IPS-11a (cell line): ENCODE data around the gene LCLAT1.

ENCODE experiments used
- H3K4me3 ChIP-seq: one replicate; pipeline ENCODE4 v1.5.1; 2013; ENCODE audit warnings: low read depth, low read length, control low read depth

The LCLAT1 gene

DNA sequence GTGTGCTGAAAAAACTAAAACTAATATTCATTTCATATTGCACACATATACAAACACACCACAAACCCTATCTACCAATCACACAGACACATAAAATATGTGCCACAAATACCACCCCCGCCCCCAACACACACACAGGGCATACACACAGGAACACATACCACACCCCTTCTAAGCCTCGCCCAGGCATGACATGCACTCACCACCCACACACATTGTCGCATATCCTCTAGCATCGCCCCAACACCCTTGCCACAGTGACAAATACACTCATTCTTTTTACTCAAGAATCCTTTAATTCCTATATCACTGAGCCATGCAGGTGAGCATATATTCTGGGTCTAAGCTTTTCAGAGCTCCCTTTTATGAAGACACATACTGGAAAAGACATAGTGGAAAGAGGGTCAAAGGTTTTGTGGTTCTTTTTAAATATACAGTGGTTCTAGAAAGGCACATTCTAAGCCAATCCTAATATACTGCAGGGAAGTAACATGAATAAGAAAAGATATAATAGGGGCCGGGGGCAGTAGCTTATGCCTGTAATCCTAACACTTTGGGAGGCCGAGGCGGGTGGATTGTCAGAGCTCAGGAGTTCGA, 24.5 kb upstream of the LCLAT1 start:
- H3K4me3 ChIP-seq = no peak overlapping the region

DNA sequence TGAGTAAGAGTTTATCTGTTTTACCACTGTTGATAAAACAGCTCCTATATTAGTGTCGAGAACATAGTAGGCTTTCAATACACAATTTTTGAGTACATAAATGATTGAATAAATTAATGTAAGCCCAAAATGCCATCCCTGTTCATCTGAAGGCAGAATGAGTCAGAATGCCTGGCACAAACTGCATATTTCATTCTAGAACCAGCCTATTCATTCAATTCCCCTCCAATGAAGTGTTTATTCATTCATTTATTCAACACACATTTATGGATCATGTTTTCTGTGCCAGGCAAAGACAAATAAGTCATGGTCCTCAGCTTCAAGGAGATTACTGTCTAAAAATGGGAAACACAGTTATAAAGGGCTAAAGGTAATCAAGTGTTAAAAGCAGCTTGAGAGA, 22.8 kb upstream of the LCLAT1 start:
- H3K4me3 ChIP-seq = no peak overlapping the region

DNA sequence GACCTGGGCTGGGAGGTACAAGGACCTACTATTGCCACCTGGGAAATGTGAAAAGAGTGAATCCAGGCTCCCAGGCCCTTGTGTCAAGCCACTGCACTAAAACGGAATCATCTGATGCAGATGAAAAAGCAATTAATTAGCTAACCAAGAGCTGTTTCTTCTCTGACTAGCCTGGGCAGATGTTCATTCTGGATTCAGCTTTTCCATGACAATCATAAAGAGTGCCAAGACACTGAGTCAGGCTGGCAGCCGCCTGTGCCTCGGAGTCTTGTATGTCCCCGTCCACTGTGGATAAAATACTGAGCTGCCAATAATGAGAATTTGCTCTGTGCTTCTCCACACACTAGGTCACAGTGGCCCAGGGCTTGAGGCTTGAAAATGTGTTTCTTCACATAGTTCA, 21.7 kb upstream of the LCLAT1 start:
- H3K4me3 ChIP-seq = no peak overlapping the region

DNA sequence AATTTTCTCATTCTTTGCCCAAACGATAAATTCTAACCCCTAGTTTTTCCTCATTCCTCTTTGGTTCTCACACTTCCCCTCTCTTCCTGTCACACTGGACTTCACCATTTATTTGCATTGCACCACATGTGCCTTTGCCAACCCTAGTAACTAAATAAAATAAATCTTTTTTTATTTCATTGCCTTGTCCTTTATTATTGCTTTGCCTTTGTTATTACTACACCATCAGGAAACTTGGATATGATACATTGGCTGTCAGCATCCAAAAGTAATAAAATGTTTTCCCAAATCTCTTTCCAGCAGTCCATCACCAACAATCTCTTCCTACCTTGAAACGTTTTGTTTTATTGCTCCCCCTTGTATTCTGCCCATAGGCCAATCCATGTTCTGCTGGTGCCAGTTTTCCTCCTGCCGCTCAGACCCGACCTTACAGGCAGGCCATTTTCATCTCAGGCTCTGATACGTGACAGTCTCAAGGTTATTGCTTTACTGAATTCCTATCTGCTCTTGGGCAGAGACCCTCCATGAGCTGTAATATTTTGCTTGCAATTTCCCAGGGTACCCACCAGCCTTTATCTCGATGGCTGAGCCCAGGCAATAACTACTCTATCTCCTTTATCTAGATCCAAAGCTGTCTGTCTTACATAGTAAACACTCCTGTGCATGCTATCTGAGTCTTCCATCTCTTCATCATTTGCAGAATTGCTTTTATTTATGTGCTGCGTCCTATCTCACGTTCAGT, 19.3 kb upstream of the LCLAT1 start:
- H3K4me3 ChIP-seq = no peak overlapping the region

DNA sequence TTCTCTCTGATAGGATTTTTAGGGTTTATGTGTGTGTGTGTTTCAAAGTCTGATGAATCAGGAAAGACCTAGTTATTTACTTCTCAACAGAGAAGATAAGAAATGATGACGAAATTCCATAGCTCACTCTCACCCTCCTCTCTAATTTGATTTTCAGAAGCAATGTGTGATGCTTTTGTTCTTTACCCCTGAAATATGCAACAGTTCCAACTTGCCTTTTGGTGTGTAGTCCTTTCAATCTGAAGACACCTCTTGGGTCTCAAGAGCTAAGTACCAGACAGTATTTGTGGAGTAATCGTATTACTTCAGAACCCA, 18.7 kb upstream of the LCLAT1 start:
- H3K4me3 ChIP-seq = no peak overlapping the region

DNA sequence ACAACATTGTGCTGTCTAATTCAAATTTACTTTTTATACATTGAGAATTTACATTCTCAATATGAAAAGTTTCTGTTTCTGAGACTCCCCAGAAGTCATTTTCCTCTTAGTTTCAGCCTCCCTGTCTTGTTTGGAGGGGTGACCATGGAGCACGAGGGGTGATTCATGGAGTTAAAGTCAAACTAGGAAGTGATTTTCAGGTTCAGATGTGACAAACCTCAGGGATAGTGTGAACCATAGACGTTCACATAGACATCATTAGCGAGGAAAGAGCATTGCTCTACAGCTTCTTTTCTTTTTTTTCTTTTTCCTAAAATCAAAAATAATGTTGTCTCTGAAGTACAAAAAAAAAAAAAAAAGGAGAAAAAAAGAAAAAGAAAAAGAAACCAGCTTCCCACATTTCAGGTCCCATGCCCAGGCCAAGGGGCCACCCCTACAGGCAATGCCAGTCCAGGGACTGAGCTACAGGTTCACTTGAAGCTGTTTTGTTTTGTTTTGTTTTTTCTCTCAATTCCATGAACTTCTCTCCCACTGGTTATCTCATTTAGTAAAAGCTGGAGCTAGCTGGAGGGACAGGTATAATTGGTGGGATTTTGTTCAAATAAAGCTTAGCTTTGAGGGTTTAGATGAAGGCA, 18.1 kb upstream of the LCLAT1 start:
- no peak overlapping the region for H3K4me3 ChIP-seq

DNA sequence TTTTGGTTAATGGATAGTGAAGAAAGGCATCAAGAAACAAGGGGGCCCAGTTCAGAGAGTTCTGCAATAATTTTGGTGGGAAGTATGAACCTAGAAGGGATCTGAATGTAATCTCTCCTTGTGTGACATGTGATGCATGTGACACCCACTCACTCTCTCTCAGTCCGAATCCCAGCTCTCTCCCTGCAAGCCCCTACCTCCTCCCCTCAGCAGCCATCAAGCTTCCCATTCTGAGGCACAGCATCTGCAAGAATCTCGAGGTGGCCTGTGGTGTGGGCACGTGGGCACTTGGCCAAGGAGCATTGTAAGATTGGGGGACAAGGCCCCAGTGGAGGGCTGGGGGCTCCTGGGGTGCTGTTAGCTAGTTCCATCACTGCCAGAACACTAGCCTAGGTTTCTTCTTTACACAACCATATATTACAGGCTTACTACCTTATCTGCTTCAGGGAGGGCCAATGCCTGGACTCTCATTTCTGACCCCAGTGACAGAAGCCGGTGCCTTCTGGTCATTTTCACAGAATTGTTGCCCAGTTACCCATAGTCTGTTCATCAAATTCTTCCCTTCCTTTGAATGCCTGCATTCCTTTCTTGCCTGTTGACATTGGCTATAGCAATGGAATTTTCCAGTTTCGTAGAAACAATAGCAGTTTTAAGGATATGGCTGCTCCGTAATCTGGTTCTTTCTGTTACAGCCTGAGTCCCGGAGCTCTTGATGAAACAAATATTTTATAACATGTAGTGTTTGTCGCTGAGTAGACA, 13.3 kb upstream of the LCLAT1 start:
- H3K4me3 ChIP-seq = no peak overlapping the region

DNA sequence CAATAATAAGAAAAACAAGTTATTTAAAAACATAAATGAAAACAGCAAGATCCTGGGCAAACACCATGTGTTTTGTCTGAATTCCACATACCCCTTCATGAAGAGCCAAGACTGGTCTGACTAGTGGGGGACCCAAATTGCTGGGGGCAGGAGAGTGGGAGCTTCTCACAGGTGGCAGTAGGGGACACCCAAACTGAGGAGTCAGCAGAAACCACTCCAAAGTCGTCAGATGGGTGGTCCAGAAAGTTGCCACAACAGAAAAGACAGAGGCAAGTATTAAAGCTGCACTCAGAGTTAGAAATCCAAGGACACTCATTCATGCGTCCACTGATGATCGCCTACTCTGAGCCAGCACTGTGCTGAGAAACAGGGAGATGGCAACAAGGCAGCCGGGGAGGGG, 12.3 kb upstream of the LCLAT1 start:
- no peak overlapping the region for H3K4me3 ChIP-seq

DNA sequence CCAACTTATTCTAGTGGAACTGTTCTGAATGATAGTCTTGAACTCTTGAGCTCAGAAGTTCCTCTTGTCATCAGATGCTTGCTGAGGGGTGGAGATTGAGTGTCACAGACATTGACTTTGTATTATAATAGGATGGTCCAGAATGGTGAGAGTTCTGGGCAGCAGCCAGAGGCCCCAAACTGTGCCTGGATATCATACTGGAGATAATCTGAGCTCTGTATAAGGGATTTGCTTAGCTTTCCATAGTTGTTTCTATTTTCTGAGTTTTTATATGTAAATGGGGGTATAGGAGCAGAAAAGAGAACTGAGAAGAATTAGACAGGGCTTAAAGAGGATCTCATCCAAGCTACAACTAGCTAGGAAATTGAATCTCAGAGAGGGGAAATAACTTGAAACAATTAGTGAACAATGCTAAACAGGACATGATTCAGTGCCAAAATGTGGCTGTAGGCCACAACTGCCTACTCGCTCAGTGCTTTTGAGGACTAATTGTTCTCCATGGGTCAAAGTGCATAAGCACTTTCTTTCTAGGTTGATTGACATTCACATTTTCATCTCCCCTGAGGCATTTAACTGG, 10.1 kb upstream of the LCLAT1 start:
- H3K4me3 ChIP-seq = no peak overlapping the region

DNA sequence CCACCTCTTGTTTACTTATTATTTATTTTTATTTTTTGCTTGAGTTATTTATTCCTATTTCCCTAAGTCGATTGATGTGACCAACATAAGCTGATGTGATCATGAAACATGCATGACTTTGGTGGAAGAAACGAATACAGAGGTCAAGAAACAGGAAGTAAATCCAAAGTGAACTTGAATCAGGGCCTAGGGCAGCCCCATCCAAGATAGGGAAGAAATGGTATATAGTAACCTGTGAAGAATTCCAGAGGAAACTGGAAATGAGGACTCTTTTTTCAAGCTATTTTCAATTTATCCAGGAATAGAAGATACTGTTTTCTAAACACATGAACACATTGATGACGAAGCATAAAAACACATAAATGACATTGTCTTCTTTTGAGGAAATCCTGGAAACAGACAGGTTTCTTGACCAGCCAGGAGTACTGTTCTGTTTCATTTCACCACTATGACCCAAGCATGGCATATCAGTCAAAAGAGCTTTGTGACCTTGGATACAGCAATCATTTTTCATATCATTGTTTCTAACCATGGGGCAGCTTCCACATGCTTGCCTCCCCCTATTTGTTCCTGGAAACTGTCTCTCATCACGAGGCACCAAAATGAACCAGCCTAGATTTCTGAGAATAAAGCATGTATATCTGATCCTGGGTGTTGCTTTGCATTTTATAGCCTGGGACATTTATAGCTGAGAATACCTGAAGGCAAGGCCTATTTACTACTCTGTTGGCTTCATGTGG, 9.1 kb upstream of the LCLAT1 start:
- no peak overlapping the region for H3K4me3 ChIP-seq

DNA sequence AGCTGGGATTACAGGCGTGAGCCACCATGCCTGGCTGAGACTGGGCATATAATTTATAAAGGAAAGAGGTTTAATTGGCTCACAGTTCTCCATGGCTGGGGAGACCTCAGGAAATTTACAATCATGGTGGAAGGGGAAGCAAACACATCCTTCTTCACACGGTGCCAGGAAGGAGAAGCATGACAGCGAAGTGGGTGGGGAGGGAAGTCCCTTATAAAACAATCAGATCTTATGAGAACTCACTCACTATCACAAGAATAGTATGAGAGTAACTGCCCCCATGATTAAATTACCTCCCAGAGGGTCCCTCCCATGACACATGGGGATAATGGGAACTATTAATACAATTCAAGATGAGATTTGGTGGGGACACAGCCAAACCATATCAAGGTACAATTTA, 7.8 kb upstream of the LCLAT1 start:
- no peak overlapping the region for H3K4me3 ChIP-seq

DNA sequence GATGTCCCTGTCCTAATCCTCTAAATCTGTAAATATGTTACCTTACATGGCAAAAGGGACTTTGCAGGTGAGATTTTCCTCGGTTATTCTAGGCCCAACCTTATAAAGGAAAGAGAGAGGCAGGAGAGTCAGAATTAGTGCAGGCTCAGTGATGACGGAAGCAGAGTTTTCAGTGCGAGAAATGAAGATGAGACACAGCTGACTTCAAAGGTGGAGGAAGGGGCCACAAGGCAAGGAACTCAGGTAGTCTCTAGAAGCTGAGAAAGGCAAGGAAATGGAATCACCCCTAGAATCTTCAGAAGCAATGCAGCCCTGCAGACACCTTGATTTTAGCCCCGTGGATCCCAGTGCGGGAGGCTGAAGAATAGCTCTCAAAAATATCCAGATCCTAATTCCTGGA, 7.2 kb upstream of the LCLAT1 start:
- no peak overlapping the region for H3K4me3 ChIP-seq

DNA sequence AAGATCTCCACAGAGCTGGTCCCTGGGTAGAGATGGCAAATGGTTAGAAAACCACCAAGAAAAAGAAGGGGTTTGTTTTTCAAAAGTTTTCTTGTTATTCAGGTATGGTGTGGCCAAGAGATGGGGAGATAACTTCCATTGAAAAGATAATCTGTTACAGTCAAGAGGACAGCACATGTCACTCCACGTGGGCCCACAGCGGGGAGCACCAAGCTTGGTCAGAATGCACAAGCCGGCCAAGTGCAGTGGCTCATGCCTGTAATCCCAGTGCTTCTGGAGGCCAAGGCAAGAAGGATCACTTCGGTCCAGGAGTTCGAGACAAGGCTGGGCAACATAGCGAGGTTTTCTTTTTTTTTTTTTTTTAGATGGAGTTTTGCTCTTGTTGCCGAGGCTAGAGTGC, 6.0 kb upstream of the LCLAT1 start:
- H3K4me3 ChIP-seq = no peak overlapping the region

DNA sequence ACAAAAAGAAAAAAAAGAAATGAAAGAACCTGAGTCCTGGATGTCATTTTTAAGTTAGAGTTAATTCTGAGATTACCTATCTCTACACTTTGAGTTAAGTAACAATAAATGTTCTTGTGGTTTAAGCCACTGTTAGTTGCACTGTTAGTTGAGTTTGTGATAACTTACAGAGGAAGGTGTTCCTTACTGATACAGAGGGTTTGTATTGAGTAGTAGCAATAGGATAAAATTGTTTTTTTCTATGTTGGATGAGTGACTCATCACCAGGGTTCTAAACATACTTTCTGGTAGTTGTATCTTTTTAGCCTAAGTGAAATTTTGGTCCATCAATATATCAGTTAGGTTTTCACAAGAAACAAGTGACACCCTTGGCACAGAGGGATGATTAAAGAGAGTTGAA, 4.0 kb upstream of the LCLAT1 start:
- H3K4me3 ChIP-seq = no peak overlapping the region

DNA sequence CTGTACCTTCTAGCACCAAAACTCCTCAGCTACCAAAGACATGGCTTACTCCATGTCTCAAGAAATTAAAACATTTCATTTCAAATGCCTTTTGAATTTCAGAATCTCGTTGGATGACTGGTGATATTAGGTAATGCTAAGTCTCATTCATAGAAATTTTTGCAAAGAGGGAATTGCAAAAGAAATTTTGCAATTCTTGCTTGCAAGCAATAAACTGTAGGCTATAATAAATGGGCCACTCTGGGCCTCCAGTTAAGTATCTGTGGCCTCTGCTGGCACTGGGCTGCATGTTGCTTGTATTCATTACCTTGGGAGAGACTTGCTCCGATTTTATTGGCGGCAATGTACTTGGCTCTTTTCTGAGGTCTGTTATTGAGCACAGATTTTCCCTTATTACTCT, 2.8 kb upstream of the LCLAT1 start:
- H3K4me3 ChIP-seq = no peak overlapping the region

DNA sequence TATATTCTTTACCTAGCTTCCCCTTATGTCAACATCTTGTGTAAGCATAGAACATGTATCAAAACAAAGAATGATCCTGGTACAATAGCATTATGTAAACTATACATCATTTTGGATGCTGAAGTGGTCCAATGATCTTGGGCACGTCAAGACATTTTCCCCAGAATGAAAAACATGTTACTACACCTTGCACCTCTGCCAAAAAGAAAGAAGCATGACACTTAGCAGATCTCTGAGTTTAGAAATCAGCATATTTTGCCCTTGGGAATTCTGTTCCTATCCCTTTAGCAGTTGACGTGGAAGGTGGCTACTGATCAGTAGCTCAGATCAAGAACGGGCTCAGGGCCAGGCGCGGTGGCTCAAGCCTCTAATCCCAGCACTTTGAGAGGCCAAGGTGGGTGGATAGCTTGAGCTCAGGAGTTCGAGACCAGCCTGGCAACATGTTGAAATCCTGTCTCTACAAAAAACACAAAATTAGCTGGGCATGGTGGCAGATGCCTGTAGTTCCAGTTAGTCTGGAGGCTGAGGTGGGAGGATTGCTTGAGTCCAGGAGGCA, 1.7 kb upstream of the LCLAT1 start:
- H3K4me3 ChIP-seq = no peak overlapping the region

DNA sequence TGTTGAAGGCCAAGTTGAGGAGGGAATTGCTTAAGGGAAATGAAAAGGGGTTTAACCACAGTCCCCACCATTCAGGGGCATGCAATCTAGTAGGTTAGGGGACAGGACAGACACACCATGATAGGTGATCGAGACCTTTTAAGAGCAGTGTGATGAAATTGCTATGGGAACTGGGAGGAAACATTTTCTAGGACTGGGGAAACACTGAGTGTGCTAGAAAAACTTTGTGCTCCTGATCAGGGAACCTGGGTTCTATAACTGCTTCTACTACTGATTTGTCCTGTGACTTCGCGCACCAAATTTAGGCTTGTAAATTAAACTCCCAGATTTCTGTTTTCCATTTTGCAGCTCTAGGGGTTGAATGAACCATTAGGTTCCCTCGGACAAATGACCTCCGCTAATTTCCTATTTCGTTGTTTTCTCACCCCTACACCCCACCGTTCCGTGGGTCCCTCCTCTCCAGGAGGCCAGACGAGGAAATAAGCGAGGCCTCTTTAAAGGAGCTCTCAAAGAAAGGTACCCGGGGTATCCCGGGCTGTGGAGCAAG, 371 bp upstream of the LCLAT1 start:
- H3K4me3 ChIP-seq = peak overlapping the region; percentile 90

DNA sequence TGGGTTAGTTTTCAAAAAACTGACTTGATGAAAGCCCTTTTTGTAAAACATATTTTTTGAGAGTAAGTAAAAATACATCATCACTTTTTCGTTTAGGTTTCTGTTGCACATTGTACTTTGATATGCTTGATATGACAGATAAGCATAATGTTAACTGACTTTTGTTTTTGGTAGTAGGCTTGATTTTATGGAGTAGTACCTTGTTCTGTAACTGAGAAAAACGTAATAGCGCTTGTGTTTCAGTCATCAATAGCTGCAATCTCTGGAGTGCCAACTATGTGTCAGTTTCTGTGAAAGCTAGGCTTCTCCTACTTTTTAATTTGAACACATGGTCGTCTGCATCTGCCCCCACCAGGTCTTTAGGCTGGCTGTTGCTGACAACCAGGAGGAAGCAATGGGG, 1.3 kb downstream of the LCLAT1 start:
- peak overlapping the region; percentile 90 for H3K4me3 ChIP-seq

DNA sequence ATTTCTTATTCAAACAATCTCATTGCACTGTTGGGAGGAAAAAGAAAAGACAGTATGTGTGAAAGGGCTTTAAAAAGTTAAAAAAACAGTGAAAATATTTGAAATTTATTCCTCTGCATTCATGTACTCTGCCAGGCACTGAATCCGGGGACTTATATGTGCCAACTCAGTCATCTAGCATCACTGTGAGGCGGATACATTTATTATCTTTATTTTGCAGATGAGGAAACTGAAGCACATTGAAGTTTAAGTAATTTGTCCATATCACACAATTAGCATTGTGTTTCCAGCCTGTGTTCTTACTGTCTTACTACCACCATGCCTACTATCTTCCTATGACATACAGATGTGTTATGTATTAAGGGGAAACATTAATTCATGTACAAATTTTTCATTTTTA, 1.8 kb downstream of the LCLAT1 start:
- H3K4me3 ChIP-seq = no peak overlapping the region

DNA sequence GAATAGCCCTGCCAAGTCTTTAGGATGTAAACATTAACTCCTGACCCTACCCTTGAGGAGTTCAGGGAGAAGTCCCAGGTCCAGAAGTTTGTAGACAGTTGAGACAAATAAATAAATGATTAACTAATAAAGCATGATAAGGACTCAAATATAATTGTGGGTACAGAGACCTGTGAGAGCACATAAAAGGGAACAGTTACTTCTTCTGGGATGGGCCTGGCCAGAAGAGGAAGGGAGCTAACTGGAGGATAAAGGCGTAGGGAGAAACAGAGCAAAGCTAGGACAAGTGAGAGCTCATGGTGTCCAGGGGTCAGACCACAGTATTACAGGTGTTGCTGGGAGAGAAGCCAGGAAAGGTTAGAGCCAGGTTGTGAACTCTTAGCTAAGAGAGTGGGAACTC, 3.0 kb downstream of the LCLAT1 start:
- H3K4me3 ChIP-seq = no peak overlapping the region
